Omental fat pad (tissue), 4 donors: ENCODE data around the gene BICRA. TPM values are rescaled to one million over a fixed set of nuclear protein-coding genes. Genes with fewer than 3 reads are reported as not detected.
"Not testable (repeated sequence)": the region's sequence is repeated elsewhere in the genome, so short reads cannot be mapped to it uniquely, and the experiment has no call there.

Experiments used
- ATAC-seq: fragments of 150-250 bp; one replicate; pipeline ENCODE4 v1.9.1; 2016; ENCODE audit warnings: mild to moderate bottlenecking, moderate library complexity; ENCODE audit not compliant: low FRiP score
- DNase-seq: peaks from one replicate; pipeline ENCODE4 v3.0.0-alpha.2; 2019; ENCODE audit warnings: low spot score
- total RNA-seq, 4 donors: library from RNA; depleted of rRNA; stranded (reverse); fragments of >200 nt; gene quantifications; one replicate each; pipeline ENCODE4 v1.1.0, GENCODE V29; 2016
- TF ChIP-seq, protein P1 (sequence below), 3 donors: fragments of 450-650 bp; IDR thresholded peaks; one replicate each; pipeline ENCODE4 v1.5.1; 2016 to 2017; ENCODE audit warnings: antibody characterized with exemption in 3 of 3, mild to moderate bottlenecking in 3 of 3, moderate library complexity in 2 of 3

The BICRA gene
- total RNA-seq, 4 donors from 2014 or later, result 3.2 to 20.3 (median 6.8) TPM

DNA sequence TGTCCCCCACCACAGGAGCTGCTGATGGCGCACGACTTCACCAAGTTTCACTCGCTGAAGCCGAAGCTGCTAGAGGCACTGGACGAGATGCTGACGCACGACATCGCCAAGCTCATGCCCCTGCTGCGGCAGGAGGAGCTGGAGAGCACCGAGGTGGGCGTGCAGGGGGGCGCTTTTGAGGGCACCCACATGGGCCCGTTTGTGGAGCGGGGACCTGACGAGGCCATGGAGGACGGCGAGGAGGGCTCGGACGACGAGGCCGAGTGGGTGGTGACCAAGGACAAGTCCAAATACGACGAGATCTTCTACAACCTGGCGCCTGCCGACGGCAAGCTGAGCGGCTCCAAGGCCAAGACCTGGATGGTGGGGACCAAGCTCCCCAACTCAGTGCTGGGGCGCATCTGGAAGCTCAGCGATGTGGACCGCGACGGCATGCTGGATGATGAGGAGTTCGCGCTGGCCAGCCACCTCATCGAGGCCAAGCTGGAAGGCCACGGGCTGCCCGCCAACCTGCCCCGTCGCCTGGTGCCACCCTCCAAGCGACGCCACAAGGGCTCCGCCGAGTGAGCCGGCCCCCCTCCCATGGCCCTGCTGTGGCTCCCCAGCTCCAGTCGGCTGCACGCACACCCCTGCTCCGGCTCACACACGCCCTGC is 132.1 kb downstream of the BICRA start:
- TF ChIP-seq, protein P1, sequence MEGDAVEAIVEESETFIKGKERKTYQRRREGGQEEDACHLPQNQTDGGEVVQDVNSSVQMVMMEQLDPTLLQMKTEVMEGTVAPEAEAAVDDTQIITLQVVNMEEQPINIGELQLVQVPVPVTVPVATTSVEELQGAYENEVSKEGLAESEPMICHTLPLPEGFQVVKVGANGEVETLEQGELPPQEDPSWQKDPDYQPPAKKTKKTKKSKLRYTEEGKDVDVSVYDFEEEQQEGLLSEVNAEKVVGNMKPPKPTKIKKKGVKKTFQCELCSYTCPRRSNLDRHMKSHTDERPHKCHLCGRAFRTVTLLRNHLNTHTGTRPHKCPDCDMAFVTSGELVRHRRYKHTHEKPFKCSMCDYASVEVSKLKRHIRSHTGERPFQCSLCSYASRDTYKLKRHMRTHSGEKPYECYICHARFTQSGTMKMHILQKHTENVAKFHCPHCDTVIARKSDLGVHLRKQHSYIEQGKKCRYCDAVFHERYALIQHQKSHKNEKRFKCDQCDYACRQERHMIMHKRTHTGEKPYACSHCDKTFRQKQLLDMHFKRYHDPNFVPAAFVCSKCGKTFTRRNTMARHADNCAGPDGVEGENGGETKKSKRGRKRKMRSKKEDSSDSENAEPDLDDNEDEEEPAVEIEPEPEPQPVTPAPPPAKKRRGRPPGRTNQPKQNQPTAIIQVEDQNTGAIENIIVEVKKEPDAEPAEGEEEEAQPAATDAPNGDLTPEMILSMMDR (IDR thresholded peaks at IDR 0.05), result no peak
- no peak for DNase-seq
- ATAC-seq, result no peak

DNA sequence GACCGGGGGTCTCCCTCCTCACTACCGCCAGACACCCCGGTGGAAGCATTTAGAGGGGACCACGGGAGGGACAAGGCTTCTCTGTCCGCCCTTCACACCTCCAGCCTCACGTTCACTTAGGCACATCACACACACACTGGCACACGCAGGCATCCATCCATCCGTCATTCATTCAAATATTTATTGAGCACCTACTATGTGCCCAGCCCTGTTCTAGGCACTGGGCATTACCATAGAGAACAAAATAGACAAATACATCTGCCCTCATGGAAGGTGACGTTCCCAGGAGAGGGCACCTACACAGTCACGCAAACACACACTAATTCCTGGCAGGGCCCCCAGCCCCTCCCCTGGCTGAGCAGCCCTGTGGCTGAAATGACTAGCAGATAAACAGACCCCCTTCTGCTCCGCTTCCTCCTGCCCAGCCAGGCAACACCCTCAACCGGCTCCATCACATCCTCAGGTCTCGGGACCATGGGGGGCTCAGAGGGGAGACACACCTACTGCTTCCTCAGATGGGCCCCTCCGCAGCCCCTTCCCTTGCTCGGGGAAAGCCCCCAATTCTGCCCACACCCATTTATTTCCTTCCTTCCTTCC is 132.7 kb downstream of the BICRA start:
- TF ChIP-seq, protein P1 (IDR thresholded peaks at IDR 0.05), result no peak
- DNase-seq (no peak), ATAC-seq (no peak)

DNA sequence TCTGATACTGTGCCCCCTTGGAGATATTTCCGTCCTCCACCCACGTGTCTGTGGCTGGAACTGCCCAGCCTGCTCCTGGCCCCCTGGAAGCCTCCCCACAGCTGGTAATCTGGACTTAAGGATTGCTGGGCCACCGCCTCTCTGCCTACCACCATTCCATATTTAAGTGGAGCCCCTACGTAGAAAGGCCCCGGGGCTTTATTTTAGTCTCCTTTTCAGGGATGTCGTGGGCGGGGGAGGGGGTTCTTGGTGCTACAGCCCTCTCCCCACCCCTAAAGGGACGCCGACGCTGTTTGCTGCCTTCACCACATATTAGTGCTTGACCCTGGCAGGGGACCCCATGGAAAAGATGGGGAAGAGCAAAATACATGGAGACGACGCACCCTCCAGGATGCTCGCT is 133.7 kb downstream of the BICRA start:
- DNase-seq (no peak), ATAC-seq (no peak)
- TF ChIP-seq, protein P1 (IDR thresholded peaks at IDR 0.05), result no peak

DNA sequence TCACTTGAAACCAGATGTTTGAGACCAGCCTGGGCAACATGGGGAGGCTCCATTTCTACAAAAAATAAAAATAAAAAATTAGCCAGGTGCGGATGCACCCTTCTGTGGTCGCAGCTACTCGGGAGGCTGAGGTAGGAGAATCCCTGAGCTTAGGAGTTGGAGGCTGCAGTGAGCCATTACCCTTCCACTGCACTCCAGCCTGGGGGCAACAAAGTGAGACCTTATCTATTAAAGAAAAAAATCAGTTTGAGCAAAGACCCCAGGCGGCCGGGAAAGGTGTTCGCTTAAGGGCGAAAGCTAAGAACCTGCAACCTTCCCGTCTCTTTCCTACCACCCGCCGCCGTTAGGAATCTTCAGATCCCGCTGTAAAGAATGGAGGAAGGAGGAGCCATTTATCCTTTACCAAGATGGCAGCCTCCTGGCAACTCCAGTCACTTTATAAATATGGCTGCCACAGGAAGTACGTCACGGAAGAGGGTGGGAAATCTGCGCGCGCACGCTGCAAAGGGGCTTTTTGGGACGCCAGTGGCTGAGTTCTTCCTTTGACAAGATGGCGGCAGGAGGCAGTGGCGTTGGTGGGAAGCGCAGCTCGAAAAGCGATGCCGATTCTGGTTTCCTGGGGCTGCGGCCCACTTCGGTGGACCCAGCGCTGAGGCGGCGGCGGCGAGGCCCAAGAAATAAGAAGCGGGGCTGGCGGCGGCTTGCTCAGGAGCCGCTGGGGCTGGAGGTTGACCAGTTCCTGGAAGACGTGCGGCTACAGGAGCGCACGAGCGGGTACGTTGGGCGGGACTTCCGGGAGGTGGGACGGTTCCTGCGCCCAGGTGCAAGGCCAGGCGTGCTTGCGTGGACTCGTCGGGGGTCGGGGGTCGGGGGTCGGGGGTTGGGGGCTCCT is 136.3 kb downstream of the BICRA start, which contains the start of gene NOP53:
Gene NOP53, plus strand, starts transcription at position 537 of the 892 bp plus-strand sequence. Its CDS starts 14 bp downstream, at position 551.
- DNase-seq (peak; percentile 96), ATAC-seq (peak; percentile 48)
- TF ChIP-seq, protein P1 (IDR thresholded peaks at IDR 0.05), result no peak

DNA sequence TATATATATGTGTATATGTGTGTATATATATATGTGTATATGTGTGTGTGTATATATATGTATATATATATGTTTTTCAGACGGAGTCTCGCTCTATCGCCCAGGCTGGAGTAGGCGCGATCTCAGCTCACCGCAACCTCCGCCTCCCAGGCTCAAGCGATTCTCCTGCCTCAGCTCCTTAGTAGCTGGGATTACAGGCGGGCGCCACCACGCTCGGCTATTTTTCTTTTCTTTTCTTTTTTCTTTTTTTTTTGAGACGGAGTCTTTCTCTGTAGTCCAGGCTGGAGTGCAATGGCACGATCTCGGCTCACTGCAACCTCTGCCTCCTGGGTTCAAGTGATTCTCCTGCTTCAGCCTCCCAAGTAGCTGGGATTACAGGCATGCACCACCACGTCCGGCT is 137.2 kb downstream of the BICRA start:
- not testable (repeated sequence) for ATAC-seq, DNase-seq

DNA sequence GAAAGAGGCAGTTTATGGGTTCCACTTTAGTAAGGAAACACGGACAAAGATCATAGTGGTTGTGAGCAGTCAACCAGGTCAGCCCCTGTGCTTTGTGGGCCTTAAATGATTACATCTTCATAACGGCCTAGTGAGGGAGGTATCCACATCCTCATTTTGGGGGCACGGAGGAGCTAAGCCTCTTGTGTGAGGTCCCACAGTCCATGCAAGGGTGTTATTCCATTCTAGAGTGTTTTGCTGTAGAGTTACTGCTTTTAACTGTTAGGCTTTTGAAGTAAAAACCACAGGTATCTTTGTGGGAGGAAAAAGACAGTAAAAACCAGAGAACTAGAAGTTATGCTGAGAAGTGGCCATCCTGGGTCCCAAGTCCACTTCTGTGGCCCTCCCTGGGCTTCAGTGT is 140.4 kb downstream of the BICRA start:
- TF ChIP-seq, protein P1 (IDR thresholded peaks at IDR 0.05), result no peak
- DNase-seq, result no peak
- ATAC-seq, result no peak

DNA sequence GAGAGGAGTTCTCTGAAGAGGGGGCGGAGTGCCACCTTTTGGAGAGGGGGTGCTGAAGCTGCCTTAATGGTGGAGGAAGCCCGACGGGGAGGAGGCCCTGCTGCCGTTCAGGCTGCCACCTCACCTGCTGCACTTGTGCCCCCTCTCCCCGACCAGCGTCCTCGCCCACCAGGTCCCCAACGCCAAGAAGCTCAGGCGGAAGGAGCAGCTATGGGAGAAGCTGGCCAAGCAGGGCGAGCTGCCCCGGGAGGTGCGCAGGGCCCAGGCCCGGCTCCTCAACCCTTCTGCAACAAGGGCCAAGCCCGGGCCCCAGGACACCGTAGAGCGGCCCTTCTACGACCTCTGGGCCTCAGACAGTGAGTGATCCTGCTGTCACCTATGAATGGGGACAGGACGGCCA is 141.8 kb downstream of the BICRA start:
- no peak for ATAC-seq
- TF ChIP-seq, protein P1 (IDR thresholded peaks at IDR 0.05), result no peak
- DNase-seq, result no peak
